Sigmoid colon (tissue), 4 donors: ENCODE measurements around the gene GJC2.

Source experiments
- POLR2A ChIP-seq, 2 donors: fragments of 450-650 bp; IDR thresholded peaks; one replicate each; pipeline ENCODE4 v1.6.1; 2016; ENCODE audit warnings: antibody characterized with exemption in 2 of 2, mild to moderate bottlenecking in 2 of 2, moderate library complexity in 2 of 2
- POLR2AphosphoS5 ChIP-seq, 4 donors: sonication (generic); formaldehyde crosslinking; IDR thresholded peaks; one replicate each; pipeline ENCODE4 v1.6.1; 2017; ENCODE audit warnings: antibody characterized with exemption in 4 of 4
- TF ChIP-seq, protein P1 (sequence below), 4 experiments: fragments of 450-650 bp in 3 of 4; fragments of 200-600 bp in 1 of 4; IDR thresholded peaks; one replicate each; pipeline ENCODE4 v1.5.1; 2016 to 2019; ENCODE audit warnings: antibody characterized with exemption in 4 of 4, mild to moderate bottlenecking in 3 of 4, moderate library complexity in 2 of 4

DNA sequence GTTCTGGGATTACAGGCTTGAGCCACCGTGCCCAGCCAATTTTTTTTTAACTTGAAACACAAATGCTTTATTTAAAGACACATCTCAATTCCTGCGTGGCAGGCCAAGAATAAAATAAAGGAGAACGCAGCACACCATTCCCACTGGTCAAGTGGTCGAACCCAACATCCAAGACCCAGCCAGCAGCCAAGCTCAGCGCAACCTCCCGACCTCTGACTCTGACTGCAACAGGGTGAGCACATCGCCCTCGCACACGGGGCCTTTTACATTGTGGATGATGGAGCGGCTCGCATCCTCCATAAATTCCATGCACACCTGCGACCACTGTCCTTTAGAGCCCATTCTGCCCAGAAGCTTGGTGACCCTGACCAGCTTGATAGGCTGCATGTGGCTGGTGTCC is 15.1 kb upstream of the GJC2 start:
- TF ChIP-seq, protein P1, sequence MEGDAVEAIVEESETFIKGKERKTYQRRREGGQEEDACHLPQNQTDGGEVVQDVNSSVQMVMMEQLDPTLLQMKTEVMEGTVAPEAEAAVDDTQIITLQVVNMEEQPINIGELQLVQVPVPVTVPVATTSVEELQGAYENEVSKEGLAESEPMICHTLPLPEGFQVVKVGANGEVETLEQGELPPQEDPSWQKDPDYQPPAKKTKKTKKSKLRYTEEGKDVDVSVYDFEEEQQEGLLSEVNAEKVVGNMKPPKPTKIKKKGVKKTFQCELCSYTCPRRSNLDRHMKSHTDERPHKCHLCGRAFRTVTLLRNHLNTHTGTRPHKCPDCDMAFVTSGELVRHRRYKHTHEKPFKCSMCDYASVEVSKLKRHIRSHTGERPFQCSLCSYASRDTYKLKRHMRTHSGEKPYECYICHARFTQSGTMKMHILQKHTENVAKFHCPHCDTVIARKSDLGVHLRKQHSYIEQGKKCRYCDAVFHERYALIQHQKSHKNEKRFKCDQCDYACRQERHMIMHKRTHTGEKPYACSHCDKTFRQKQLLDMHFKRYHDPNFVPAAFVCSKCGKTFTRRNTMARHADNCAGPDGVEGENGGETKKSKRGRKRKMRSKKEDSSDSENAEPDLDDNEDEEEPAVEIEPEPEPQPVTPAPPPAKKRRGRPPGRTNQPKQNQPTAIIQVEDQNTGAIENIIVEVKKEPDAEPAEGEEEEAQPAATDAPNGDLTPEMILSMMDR (IDR thresholded peaks at IDR 0.05): no peak
- TF ChIP-seq POLR2AphosphoS5 (IDR thresholded peaks at IDR 0.05): no peak
- TF ChIP-seq POLR2A (IDR thresholded peaks at IDR 0.05): no peak
